Measurements from ENCODE around the gene LSP1. TPM values are rescaled to one million over a fixed set of nuclear protein-coding genes. Genes with fewer than 3 reads are reported as not detected.

LSP1 gene
- total and polyA plus RNA-seq, 2 of the 13 experiments (the other 11 are each of a cell fraction or from before 2014, with no cell fraction given) = 0.59 to 1.00 TPM

DNA sequence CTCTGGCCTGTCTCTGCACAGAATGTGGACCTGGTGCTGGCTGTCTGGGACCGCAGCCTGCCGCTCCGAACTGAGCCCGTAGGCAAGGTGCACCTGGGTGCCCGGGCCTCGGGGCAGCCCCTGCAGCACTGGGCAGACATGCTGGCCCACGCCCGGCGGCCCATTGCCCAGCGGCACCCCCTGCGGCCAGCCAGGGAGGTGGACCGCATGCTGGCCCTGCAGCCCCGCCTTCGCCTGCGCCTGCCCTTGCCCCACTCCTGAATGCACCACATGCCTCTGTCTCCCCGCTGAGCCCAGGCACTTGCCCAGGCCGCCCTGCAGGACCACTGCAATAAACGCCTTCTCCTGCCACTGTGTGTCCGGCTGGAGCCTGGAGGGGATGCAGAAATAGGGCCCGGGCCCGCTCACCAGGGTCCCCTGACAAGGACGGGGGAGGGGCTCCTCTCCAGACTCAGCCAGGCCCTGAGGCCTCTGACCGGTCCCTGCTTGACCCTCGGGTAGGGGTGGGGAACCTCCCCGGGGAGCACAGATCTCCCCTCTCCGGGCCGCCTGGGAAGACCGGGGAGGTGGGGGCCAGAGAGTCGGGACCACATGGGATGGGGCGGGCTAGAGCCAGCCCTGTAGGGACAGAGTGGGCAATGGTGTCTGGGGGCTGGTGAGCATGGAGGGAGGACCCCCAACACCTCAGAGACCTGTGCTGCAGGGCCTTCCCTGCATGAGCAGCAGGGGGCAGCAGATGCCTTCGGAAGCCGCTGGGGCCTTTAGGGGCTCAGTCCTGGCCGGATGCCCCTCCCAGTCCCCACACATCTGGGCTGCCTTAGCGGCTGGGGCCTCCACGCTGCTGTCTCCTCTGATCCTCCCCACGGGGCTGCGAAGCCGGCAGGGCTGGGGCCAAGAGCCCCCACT lies 15.5 kb upstream of the LSP1 start (continued):
- no peak for TF ChIP-seq MED8 (CRISPR knock-in tag; IDR thresholded peaks at IDR 0.05; ENCODE audit: insufficient replicate concordance)
- peak; percentile 60; the same call in 1 of the 2 replicates for TF ChIP-seq ZNF850 (CRISPR knock-in tag; conservative IDR thresholded peaks at IDR 0.05)
- TF ChIP-seq, protein P1, sequence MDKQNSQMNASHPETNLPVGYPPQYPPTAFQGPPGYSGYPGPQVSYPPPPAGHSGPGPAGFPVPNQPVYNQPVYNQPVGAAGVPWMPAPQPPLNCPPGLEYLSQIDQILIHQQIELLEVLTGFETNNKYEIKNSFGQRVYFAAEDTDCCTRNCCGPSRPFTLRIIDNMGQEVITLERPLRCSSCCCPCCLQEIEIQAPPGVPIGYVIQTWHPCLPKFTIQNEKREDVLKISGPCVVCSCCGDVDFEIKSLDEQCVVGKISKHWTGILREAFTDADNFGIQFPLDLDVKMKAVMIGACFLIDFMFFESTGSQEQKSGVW (CRISPR knock-in tag; IDR thresholded peaks at IDR 0.05; ENCODE audit: borderline replicate concordance) = 0 out of 2 replicates have a peak, but pooled peaks have one; percentile 48
- no peak for TF ChIP-seq CREB1 (IDR thresholded peaks at IDR 0.05)
- no peak for TF ChIP-seq CREB1 (CRISPR knock-in tag; IDR thresholded peaks at IDR 0.05)
- TF ChIP-seq NONO (IDR thresholded peaks at IDR 0.05) = no peak
- TF ChIP-seq NONO (CRISPR knock-in tag; conservative IDR thresholded peaks at IDR 0.05) = 0 out of 2 replicates have a peak, but pooled peaks have one; percentile 19
- no peak for TF ChIP-seq ZNF121 (CRISPR knock-in tag; IDR thresholded peaks at IDR 0.05)
- 0 out of 2 replicates have a peak, but pooled peaks have one; percentile 38 for TF ChIP-seq ZNF607 (CRISPR knock-in tag; IDR thresholded peaks at IDR 0.05; ENCODE audit: borderline replicate concordance)
- TF ChIP-seq FOXP1 (IDR thresholded peaks at IDR 0.05) = no peak
- no peak for TF ChIP-seq FOXP1 (CRISPR knock-in tag; IDR thresholded peaks at IDR 0.05)
- TF ChIP-seq SALL1 (CRISPR knock-in tag; IDR thresholded peaks at IDR 0.05) = peak; percentile 55
- peak; percentile 93 for TF ChIP-seq STAG1 (CRISPR knock-in tag; IDR thresholded peaks at IDR 0.05)
- 0 out of 2 replicates have a peak, but pooled peaks have one; percentile 24 for TF ChIP-seq BCL6 (CRISPR knock-in tag; IDR thresholded peaks at IDR 0.05)
- TF ChIP-seq, protein P2, sequence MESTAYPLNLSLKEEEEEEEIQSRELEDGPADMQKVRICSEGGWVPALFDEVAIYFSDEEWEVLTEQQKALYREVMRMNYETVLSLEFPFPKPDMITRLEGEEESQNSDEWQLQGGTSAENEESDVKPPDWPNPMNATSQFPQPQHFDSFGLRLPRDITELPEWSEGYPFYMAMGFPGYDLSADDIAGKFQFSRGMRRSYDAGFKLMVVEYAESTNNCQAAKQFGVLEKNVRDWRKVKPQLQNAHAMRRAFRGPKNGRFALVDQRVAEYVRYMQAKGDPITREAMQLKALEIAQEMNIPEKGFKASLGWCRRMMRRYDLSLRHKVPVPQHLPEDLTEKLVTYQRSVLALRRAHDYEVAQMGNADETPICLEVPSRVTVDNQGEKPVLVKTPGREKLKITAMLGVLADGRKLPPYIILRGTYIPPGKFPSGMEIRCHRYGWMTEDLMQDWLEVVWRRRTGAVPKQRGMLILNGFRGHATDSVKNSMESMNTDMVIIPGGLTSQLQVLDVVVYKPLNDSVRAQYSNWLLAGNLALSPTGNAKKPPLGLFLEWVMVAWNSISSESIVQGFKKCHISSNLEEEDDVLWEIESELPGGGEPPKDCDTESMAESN (CRISPR knock-in tag; conservative IDR thresholded peaks at IDR 0.05) = no peak
- TF ChIP-seq RXRB (CRISPR knock-in tag; IDR thresholded peaks at IDR 0.05; ENCODE audit: borderline replicate concordance) = 0 out of 2 replicates have a peak, but pooled peaks have one; percentile 26
- TF ChIP-seq, protein P3, sequence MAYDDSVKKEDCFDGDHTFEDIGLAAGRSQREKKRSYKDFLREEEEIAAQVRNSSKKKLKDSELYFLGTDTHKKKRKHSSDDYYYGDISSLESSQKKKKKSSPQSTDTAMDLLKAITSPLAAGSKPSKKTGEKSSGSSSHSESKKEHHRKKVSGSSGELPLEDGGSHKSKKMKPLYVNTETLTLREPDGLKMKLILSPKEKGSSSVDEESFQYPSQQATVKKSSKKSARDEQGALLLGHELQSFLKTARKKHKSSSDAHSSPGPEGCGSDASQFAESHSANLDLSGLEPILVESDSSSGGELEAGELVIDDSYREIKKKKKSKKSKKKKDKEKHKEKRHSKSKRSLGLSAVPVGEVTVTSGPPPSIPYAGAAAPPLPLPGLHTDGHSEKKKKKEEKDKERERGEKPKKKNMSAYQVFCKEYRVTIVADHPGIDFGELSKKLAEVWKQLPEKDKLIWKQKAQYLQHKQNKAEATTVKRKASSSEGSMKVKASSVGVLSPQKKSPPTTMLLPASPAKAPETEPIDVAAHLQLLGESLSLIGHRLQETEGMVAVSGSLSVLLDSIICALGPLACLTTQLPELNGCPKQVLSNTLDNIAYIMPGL (CRISPR knock-in tag; IDR thresholded peaks at IDR 0.05; ENCODE audit: borderline replicate concordance in 1 of 2, low read depth in 1 of 2) = peak in 1 of 2 experiments; percentile 69; a peak in 2 of 4 replicates
- TF ChIP-seq ETV5 (CRISPR knock-in tag; IDR thresholded peaks at IDR 0.05; ENCODE audit: borderline replicate concordance) = peak; percentile 79; the same call in 1 of the 2 replicates
- TF ChIP-seq IRF2 (CRISPR knock-in tag; IDR thresholded peaks at IDR 0.05) = 0 out of 2 replicates have a peak, but pooled peaks have one; percentile 26
- TF ChIP-seq RFX1 (IDR thresholded peaks at IDR 0.05) = no peak
- TF ChIP-seq, protein P4, sequence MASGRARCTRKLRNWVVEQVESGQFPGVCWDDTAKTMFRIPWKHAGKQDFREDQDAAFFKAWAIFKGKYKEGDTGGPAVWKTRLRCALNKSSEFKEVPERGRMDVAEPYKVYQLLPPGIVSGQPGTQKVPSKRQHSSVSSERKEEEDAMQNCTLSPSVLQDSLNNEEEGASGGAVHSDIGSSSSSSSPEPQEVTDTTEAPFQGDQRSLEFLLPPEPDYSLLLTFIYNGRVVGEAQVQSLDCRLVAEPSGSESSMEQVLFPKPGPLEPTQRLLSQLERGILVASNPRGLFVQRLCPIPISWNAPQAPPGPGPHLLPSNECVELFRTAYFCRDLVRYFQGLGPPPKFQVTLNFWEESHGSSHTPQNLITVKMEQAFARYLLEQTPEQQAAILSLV (CRISPR knock-in tag; IDR thresholded peaks at IDR 0.05; ENCODE audit: borderline replicate concordance) = peak; percentile 18; the same call in 1 of the 2 replicates
- peak; percentile 59; the same call in 1 of the 2 replicates for TF ChIP-seq MTA1 (CRISPR knock-in tag; IDR thresholded peaks at IDR 0.05; ENCODE audit: borderline replicate concordance)

All from HepG2 (cell line).